ENCODE measurements around the gene FAM168A. TPM values are rescaled to one million over a fixed set of nuclear protein-coding genes. Genes with fewer than 3 reads are reported as not detected.
A peak's percentile ranks its signal among the peaks of the same experiment; 100 is the strongest.
"Not testable (repeated sequence)": the region's sequence is repeated elsewhere in the genome, so short reads cannot be mapped to it uniquely, and the experiment has no call there.

Gene FAM168A
- total and polyA plus RNA-seq, 7 donors: 5.3 to 28.6 (median 18.1) TPM

DNA sequence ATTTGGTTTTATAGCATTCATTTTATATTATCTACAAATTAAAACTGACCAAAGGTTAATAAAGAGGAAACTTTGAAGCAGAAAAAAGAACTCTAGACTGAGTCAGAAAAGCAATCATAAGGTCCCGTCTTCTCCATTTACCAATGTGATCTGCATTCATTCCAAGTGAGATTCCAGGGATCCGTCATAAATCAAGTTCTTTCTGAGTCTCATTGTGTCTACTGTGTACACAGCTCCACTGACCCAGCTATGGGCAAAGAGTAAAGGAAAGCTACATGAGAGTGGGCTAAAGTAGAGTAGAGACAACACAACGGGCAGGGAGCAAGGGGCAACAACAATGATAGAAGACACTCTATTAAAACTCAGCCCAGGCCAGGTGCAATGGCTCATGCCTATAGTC, 15.3 kb downstream of the FAM168A start:
- Histone ChIP-seq H3K27ac (no peak overlapping the region), H3K4me1 (peaks cover 8% of the 10 kb centered on the region), H3K4me3 (no peak overlapping the region), H3K36me3 (ENCODE audit: insufficient read depth in 1 of 2, low read depth in 1 of 2) (no peaks in the 10 kb centered on the region), H3K9me3 (no peaks in the 10 kb centered on the region), H3K27me3 (ENCODE audit: insufficient read depth in 3 of 3, low read length in 2 of 3) (no peaks in the 10 kb centered on the region)
- intact Hi-C loops (cut with DNase I): no loop called here
- 34 to 55% (median 40%) methylated on average over 3 of the region's 3 CpGs for WGBS, 3 donors
- ATAC-seq (peak in 3 of 4 donors; percentile 49 to 88 (median 64)), DNase-seq (no peak)
- no peak for TF ChIP-seq CTCF (IDR thresholded peaks at IDR 0.05)

DNA sequence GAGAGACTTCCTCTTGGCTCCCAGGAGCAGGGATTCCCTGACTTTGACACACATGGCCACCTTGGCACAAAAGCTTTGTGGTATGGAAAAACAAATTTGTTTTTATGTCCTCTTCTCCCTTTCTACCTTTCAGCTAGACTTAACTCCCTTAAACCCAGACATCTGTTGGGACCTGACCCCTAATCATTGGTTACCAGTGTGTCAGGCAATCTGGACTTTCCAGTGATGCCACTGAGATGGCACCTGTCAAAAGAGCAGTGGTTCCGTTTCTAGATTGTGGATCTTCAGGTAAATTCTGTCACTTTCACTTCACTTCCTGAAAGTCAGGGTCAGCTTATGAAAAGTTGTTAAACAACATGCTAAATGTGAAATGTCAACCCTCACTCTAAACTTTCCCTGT, 17.2 kb downstream of the FAM168A start:
- H3K4me3 ChIP-seq; DNase-seq; H3K4me1 ChIP-seq; intact Hi-C loops (cut with DNase I); H3K9me3 ChIP-seq; H3K27me3 ChIP-seq (ENCODE audit: insufficient read depth in 3 of 3, low read length in 2 of 3); ATAC-seq; H3K36me3 ChIP-seq (ENCODE audit: insufficient read depth in 1 of 2, low read depth in 1 of 2); H3K27ac ChIP-seq: not testable (repeated sequence)
- WGBS, 3 donors: 83 to 100% (median 89%) methylated on average over 1 of the region's 1 CpG

- intact Hi-C loops (cut with DNase I): no loop called here
- Histone ChIP-seq H3K27ac (no peak overlapping the region), H3K36me3 (ENCODE audit: insufficient read depth in 1 of 2, low read depth in 1 of 2) (no peaks in the 10 kb centered on the region), H3K9me3 (no peaks in the 10 kb centered on the region), H3K4me3 (no peak overlapping the region), H3K4me1 (peaks cover 8% of the 10 kb centered on the region), H3K27me3 (ENCODE audit: insufficient read depth in 3 of 3, low read length in 2 of 3) (no peaks in the 10 kb centered on the region)
- whole genome bisulfite sequencing, 3 donors: 97 to 98% (median 98%) methylated on average over 8 of the region's 8 CpGs
- DNase-seq (no peak), ATAC-seq (no peak)
- TF ChIP-seq CTCF (IDR thresholded peaks at IDR 0.05): no peak
Observed at GRCh38 chr11:73579641-73580434, 18.1 kb downstream of the FAM168A start.

DNA sequence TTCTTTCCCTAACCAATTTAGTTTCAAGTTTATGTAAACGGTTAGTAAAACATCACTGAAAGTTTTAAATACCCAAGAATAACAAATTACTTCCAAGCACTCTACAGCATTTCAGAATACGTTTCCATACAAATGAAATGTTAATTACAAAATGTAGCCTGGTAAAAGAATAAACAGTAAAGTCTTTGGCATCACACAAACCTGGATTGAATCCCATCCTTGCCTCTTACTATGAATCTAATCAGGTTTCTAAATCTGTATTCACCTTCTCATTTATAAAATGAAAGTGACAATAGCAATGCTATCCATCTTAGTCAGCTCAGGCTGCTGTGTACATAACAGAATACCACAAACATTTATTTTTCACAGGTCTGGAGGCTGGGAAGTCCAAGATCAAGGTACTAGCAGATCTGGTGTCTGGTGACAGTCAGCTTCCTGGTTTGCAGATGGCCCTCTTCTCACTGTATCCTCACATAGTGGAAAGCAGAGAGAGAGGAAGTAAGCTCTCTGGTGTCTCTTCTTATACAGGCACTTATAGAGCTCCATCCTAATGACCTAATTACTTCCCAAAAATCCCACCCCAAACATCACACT, 19.2 kb downstream of the FAM168A start:
- 75 to 91% (median 76%) methylated on average over 2 of the region's 2 CpGs for WGBS, 3 donors
- no peaks in the 10 kb centered on the region for H3K9me3 ChIP-seq
- TF ChIP-seq CTCF (IDR thresholded peaks at IDR 0.05): no peak
- no peaks in the 10 kb centered on the region for H3K36me3 ChIP-seq (ENCODE audit: insufficient read depth in 1 of 2, low read depth in 1 of 2)
- H3K27me3 ChIP-seq (ENCODE audit: insufficient read depth in 3 of 3, low read length in 2 of 3): no peaks in the 10 kb centered on the region
- peaks cover 8% of the 10 kb centered on the region for H3K4me1 ChIP-seq
- peak in 2 of 4 donors; percentile 32 to 37 for ATAC-seq
- intact Hi-C loops (cut with DNase I): no loop called here
- H3K4me3 ChIP-seq: no peak overlapping the region
- no peak for DNase-seq
- H3K27ac ChIP-seq: no peak overlapping the region

DNA sequence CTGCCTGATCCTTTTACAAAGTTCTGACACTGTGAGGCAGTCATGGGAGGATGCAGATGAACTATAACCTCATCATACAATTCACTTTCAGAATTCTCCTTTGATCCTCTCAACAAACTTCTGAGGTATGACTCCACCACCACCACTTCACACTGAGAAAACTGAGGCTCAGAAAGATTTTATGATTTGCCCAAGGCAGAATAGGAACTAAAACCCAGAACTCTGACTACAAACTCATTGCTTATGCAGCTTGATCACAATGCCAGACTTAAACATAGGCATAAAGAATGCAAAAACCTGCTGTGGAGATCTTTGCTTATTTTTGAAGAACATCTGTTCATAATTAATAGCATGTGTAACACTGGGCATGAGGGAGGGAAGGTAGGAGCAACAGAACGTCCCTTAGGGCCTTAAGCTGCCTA, 20.4 kb downstream of the FAM168A start:
- WGBS, 3 donors: 56 to 62% (median 60%) methylated on average over 1 of the region's 1 CpG
- H3K4me3 ChIP-seq: no peak overlapping the region

More for the DNA sequence above, 20.4 kb downstream of the FAM168A start:
- no peaks in the 10 kb centered on the region for H3K27me3 ChIP-seq (ENCODE audit: insufficient read depth in 3 of 3, low read length in 2 of 3)
- H3K4me1 ChIP-seq: peaks cover under 1% of the 10 kb centered on the region
- H3K27ac ChIP-seq: no peak overlapping the region
- no peak for TF ChIP-seq CTCF (IDR thresholded peaks at IDR 0.05)
- no peak for ATAC-seq
- intact Hi-C loops (cut with DNase I): no loop called here
- no peaks in the 10 kb centered on the region for H3K9me3 ChIP-seq
- no peak for DNase-seq
- no peaks in the 10 kb centered on the region for H3K36me3 ChIP-seq (ENCODE audit: insufficient read depth in 1 of 2, low read depth in 1 of 2)
